Panc1 (cell line): ENCODE results near the gene PCDH15.

Experiments
- CTCF ChIP-seq: fragments of 450-650 bp; IDR thresholded peaks from 2 replicates; pipeline ENCODE4 v1.5.1; 2017; ENCODE audit warnings: mild to moderate bottlenecking
- SIN3A ChIP-seq: IDR thresholded peaks from 2 replicates; pipeline ENCODE4 v1.6.1; 2012; ENCODE audit warnings: low read depth, mild to moderate bottlenecking, low read length, moderate library complexity, borderline replicate concordance; ENCODE audit not compliant: insufficient read depth

GRCh38 chr10:53833908-53834307, 967.1 kb downstream of the PCDH15 start:
- TF ChIP-seq SIN3A (no peak), CTCF (no peak)
